Measurements from ENCODE around the gene RIPOR2. TPM values are rescaled to one million over a fixed set of nuclear protein-coding genes. Genes with fewer than 3 reads are reported as not detected.

RIPOR2 gene
- total and polyA plus RNA-seq, 4 donors, result 1.6 to 10.9 (median 3.7) TPM

GRCh38 chr6:24953726-24954125 is 18.0 kb upstream of the RIPOR2 start (continued):
- TF ChIP-seq HNF4G (IDR thresholded peaks at IDR 0.05) (no peak), TAF1 (conservative IDR thresholded peaks at IDR 0.05) (no peak)

- Histone ChIP-seq H3K9ac (ENCODE audit: low read depth in 1 of 2, low read length in 2 of 2) (no peak overlapping the region), H3K27me3 (ENCODE audit: control insufficient read depth in 4 of 4, insufficient read depth in 4 of 4, low read length in 3 of 4) (no peaks in the 10 kb centered on the region), H3K4me3 (ENCODE audit: low read depth in 1 of 3, low read length in 3 of 3) (no peak overlapping the region), H3K9me3 (ENCODE audit: control insufficient read depth in 4 of 4, low read length in 3 of 4) (no peaks in the 10 kb centered on the region), H3K27ac (ENCODE audit: low read depth in 1 of 2, low read length in 2 of 2) (peak overlapping the region in 1 of 2 donors; percentile 26), H3K36me3 (ENCODE audit: control insufficient read depth in 4 of 4, insufficient read depth in 3 of 4, low read depth in 1 of 4, low read length in 3 of 4) (no peaks in the 10 kb centered on the region), H3K4me1 (ENCODE audit: control insufficient read depth in 4 of 4, insufficient read depth in 4 of 4, low read length in 3 of 4) (no peaks in the 10 kb centered on the region)
- peak in 1 of 2 donors; percentile 25 for TF ChIP-seq EGR1 (IDR thresholded peaks at IDR 0.05; ENCODE audit: low read depth in 2 of 2)
- TF ChIP-seq RXRA (IDR thresholded peaks at IDR 0.05), result no peak
- WGBS, result 80% methylated on average over 5 of the region's 5 CpGs
- DNase-seq (ENCODE audit: low spot score), result no peak
Observed at GRCh38 chr6:24951811-24952299, 16.1 kb upstream of the RIPOR2 start.

- no peak for DNase-seq (ENCODE audit: low spot score)
- H3K9me3 ChIP-seq (ENCODE audit: control insufficient read depth in 4 of 4, low read length in 3 of 4), result peaks cover 0 to 1% (median 0%) of the 10 kb centered on the region in 4 donors
- no peaks in the 10 kb centered on the region for H3K36me3 ChIP-seq (ENCODE audit: control insufficient read depth in 4 of 4, insufficient read depth in 3 of 4, low read depth in 1 of 4, low read length in 3 of 4)
- H3K27ac ChIP-seq (ENCODE audit: low read depth in 1 of 2, low read length in 2 of 2), result no peak overlapping the region
- no peaks in the 10 kb centered on the region for H3K27me3 ChIP-seq (ENCODE audit: control insufficient read depth in 4 of 4, insufficient read depth in 4 of 4, low read length in 3 of 4)
- no peak overlapping the region for H3K4me3 ChIP-seq (ENCODE audit: low read depth in 1 of 3, low read length in 3 of 3)
- H3K4me1 ChIP-seq (ENCODE audit: control insufficient read depth in 4 of 4, insufficient read depth in 4 of 4, low read length in 3 of 4), result no peaks in the 10 kb centered on the region
- H3K9ac ChIP-seq (ENCODE audit: low read depth in 1 of 2, low read length in 2 of 2), result no peak overlapping the region
- 83% methylated on average over 3 of the region's 3 CpGs for WGBS
- no peak for TF ChIP-seq YY1 (IDR thresholded peaks at IDR 0.05)
- no peak for TF ChIP-seq CTCF (IDR thresholded peaks at IDR 0.05; ENCODE audit: low read depth, low read length, missing input control)
- TF ChIP-seq HNF4G (IDR thresholded peaks at IDR 0.05), result no peak
- no peak for TF ChIP-seq SP1 (IDR thresholded peaks at IDR 0.05)
- no peak for TF ChIP-seq ZBTB33 (IDR thresholded peaks at IDR 0.05)
- no peak for TF ChIP-seq NR2F2 (IDR thresholded peaks at IDR 0.05)
- no peak for TF ChIP-seq ATF3 (IDR thresholded peaks at IDR 0.05)
- no peak for TF ChIP-seq HNF4A (conservative IDR thresholded peaks at IDR 0.05)
- TF ChIP-seq JUND (IDR thresholded peaks at IDR 0.05), result no peak
- TF ChIP-seq FOXA2 (IDR thresholded peaks at IDR 0.05), result no peak
- no peak for TF ChIP-seq RAD21 (IDR thresholded peaks at IDR 0.05)
- TF ChIP-seq MAX (IDR thresholded peaks at IDR 0.05), result no peak
- TF ChIP-seq REST (IDR thresholded peaks at IDR 0.05), result no peak
- no peak for TF ChIP-seq FOXA1 (IDR thresholded peaks at IDR 0.05)
- no peak for TF ChIP-seq EGR1 (IDR thresholded peaks at IDR 0.05; ENCODE audit: low read depth in 2 of 2)
- TF ChIP-seq RXRA (IDR thresholded peaks at IDR 0.05), result no peak
- no peak for TF ChIP-seq GABPA (IDR thresholded peaks at IDR 0.05 in 1 of 2, conservative IDR thresholded peaks at IDR 0.05 in 1 of 2)
- no peak for TF ChIP-seq TAF1 (conservative IDR thresholded peaks at IDR 0.05)
Observed at GRCh38 chr6:24950218-24950941, 14.6 kb upstream of the RIPOR2 start.

All from liver (tissue), 9 donors.